ENCODE data around the gene CACNA1F. TPM values are rescaled to one million over a fixed set of nuclear protein-coding genes. Genes with fewer than 3 reads are reported as not detected.
A peak's percentile ranks its signal among the peaks of the same experiment; 100 is the strongest.

CACNA1F gene
- total and polyA plus RNA-seq, 9 of the 15 experiments (the other 6 are each of a cell fraction or from before 2014, with no cell fraction given): under 0.01 to 0.41 (median 0.03) TPM; not detected in 3

DNA sequence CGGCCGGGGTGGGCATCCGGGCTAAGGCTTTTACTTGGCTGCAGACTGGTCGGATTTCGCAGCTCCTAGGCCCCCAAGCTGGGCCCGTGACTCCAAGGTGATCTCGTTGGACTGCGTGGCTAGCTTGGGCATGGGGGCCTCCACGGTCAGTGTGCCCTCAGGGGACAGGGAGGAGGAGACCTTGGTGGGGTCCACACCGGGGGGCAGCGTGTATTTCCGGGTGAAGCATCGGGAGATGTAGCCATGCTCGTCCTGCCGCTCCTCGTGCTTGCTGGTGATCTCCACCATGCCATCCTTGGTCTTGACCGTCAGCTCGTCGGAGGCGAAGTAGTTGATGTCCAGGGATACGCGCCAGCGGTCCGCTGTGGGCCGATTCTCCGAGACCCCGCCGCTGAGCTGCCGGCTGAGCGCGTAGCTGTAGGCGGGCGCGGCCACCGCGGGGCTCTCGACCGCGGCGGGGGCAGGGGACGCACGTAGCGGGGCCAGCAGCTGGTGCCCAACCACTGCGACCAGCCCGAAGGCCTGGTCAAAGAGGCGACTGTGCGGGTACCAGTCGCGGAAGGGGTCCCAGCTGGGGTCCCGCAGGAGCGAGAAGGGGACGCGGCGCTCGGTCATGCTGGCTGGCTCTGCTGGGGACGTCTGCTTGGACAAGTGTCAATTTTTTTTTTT, 881 bp upstream of the CACNA1F start:
- no peak overlapping the region for H3K27ac ChIP-seq (ENCODE audit: extremely low read depth, low read depth, low read length)
- peaks cover 23% of the 10 kb centered on the region for H3K79me2 ChIP-seq (ENCODE audit: control insufficient read depth, insufficient read depth, low read length)
- TF ChIP-seq HNRNPL (IDR thresholded peaks at IDR 0.05; ENCODE audit: low read depth, low read length) (no peak), MCM2 (IDR thresholded peaks at IDR 0.05; ENCODE audit: low read depth) (no peak)
- TF ChIP-seq, protein P1, sequence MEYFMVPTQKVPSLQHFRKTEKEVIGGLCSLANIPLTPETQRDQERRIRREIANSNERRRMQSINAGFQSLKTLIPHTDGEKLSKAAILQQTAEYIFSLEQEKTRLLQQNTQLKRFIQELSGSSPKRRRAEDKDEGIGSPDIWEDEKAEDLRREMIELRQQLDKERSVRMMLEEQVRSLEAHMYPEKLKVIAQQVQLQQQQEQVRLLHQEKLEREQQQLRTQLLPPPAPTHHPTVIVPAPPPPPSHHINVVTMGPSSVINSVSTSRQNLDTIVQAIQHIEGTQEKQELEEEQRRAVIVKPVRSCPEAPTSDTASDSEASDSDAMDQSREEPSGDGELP (CRISPR knock-in tag; IDR thresholded peaks at IDR 0.05; ENCODE audit: borderline replicate concordance): no peak
- TF ChIP-seq, protein P2, sequence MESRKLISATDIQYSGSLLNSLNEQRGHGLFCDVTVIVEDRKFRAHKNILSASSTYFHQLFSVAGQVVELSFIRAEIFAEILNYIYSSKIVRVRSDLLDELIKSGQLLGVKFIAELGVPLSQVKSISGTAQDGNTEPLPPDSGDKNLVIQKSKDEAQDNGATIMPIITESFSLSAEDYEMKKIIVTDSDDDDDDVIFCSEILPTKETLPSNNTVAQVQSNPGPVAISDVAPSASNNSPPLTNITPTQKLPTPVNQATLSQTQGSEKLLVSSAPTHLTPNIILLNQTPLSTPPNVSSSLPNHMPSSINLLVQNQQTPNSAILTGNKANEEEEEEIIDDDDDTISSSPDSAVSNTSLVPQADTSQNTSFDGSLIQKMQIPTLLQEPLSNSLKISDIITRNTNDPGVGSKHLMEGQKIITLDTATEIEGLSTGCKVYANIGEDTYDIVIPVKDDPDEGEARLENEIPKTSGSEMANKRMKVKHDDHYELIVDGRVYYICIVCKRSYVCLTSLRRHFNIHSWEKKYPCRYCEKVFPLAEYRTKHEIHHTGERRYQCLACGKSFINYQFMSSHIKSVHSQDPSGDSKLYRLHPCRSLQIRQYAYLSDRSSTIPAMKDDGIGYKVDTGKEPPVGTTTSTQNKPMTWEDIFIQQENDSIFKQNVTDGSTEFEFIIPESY (CRISPR knock-in tag; IDR thresholded peaks at IDR 0.05): 0 out of 2 replicates have a peak, but pooled peaks have one; percentile 44
- TF ChIP-seq, protein P3, sequence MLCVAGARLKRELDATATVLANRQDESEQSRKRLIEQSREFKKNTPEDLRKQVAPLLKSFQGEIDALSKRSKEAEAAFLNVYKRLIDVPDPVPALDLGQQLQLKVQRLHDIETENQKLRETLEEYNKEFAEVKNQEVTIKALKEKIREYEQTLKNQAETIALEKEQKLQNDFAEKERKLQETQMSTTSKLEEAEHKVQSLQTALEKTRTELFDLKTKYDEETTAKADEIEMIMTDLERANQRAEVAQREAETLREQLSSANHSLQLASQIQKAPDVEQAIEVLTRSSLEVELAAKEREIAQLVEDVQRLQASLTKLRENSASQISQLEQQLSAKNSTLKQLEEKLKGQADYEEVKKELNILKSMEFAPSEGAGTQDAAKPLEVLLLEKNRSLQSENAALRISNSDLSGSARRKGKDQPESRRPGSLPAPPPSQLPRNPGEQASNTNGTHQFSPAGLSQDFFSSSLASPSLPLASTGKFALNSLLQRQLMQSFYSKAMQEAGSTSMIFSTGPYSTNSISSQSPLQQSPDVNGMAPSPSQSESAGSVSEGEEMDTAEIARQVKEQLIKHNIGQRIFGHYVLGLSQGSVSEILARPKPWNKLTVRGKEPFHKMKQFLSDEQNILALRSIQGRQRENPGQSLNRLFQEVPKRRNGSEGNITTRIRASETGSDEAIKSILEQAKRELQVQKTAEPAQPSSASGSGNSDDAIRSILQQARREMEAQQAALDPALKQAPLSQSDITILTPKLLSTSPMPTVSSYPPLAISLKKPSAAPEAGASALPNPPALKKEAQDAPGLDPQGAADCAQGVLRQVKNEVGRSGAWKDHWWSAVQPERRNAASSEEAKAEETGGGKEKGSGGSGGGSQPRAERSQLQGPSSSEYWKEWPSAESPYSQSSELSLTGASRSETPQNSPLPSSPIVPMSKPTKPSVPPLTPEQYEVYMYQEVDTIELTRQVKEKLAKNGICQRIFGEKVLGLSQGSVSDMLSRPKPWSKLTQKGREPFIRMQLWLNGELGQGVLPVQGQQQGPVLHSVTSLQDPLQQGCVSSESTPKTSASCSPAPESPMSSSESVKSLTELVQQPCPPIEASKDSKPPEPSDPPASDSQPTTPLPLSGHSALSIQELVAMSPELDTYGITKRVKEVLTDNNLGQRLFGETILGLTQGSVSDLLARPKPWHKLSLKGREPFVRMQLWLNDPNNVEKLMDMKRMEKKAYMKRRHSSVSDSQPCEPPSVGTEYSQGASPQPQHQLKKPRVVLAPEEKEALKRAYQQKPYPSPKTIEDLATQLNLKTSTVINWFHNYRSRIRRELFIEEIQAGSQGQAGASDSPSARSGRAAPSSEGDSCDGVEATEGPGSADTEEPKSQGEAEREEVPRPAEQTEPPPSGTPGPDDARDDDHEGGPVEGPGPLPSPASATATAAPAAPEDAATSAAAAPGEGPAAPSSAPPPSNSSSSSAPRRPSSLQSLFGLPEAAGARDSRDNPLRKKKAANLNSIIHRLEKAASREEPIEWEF (CRISPR knock-in tag; IDR thresholded peaks at IDR 0.05): no peak
- TF ChIP-seq, protein P4, sequence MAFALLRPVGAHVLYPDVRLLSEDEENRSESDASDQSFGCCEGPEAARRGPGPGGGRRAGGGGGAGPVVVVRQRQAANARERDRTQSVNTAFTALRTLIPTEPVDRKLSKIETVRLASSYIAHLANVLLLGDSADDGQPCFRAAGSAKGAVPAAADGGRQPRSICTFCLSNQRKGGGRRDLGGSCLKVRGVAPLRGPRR (CRISPR knock-in tag; IDR thresholded peaks at IDR 0.05): no peak
- POLR2A ChIA-PET: no interaction called here
- intact Hi-C loops (cut with micrococcal nuclease): no loop called here
- CTCF ChIA-PET (ENCODE audit: low intra/inter-chr PET ratio): no interaction called here
- H2AFZ ChIP-seq (ENCODE audit: low read depth, low read length): no peak overlapping the region
- no peak overlapping the region for H3K4me2 ChIP-seq (ENCODE audit: insufficient read depth, low read length)
- 95% methylated on average over 14 of the region's 56 CpGs for WGBS (ENCODE audit: insufficient coverage, low coverage, missing lambda C conversion rate)
- FAIRE-seq (no peak), DNase-seq (ENCODE audit: extremely low read depth in 1 of 4, low spot score in 3 of 4) (no peak), ATAC-seq (no peak)
- peak overlapping the region in 1 of 2 experiments; percentile 26; a peak in 1 of 4 replicates for H3K9ac ChIP-seq (ENCODE audit: insufficient read depth in 1 of 2, low read depth in 2 of 2, low read length in 2 of 2)
- no TSS peak for BruUV-seq (replicated peaks)
- H3K27me3 ChIP-seq (ENCODE audit: control insufficient read depth in 2 of 2, insufficient read depth in 2 of 2, low read length in 2 of 2): no peaks in the 10 kb centered on the region
- H3K4me1 ChIP-seq (replicated peaks in 1 of 2; ENCODE audit: control insufficient read depth in 2 of 2, insufficient read depth in 2 of 2, low read length in 2 of 2): peaks cover 18 to 53% of the 10 kb centered on the region in 2 experiments; a peak in 4 of 5 replicates
- in situ Hi-C loops (cut with MboI): no loop called here
- H3K9me3 ChIP-seq (replicated peaks; ENCODE audit: control insufficient read depth, insufficient read depth, low read depth, low read length): no peaks in the 10 kb centered on the region
- no peaks in the 10 kb centered on the region for H3K9me1 ChIP-seq (ENCODE audit: control insufficient read depth, insufficient read depth, low read length)
- no peak overlapping the region for H3K4me3 ChIP-seq
- H4K20me1 ChIP-seq (replicated peaks; ENCODE audit: control insufficient read depth, insufficient read depth, low read length): no peaks in the 10 kb centered on the region
- 0 out of 3 replicates have a peak, but pooled peaks cover 6% of the 10 kb centered on the region for H3K36me3 ChIP-seq (ENCODE audit: control insufficient read depth, insufficient read depth, low read length)
